Stomach smooth muscle (tissue), 2 donors: ENCODE measurements around the gene TTC38.

Source experiments
- H3K27ac ChIP-seq: one replicate; pipeline ENCODE4 v1.7.0; 2013; ENCODE audit warnings: mild to moderate bottlenecking, low read length, inconsistent platforms
- H3K27me3 ChIP-seq, 2 donors: one replicate each; pipeline ENCODE4 v1.7.0; 2013; ENCODE audit warnings: low read length in 2 of 2; ENCODE audit not compliant: insufficient read depth in 2 of 2, control insufficient read depth in 1 of 2
- H3K36me3 ChIP-seq, 2 donors: one replicate each; pipeline ENCODE4 v1.7.0; 2013; ENCODE audit warnings: low read length in 2 of 2; ENCODE audit not compliant: control insufficient read depth in 2 of 2, insufficient read depth in 2 of 2
- H3K4me1 ChIP-seq: one replicate; pipeline ENCODE4 v1.7.0; 2013; ENCODE audit warnings: low read length; ENCODE audit not compliant: control insufficient read depth, insufficient read depth
- H3K4me3 ChIP-seq, 2 donors: one replicate each; pipeline ENCODE4 v1.7.0; 2013; ENCODE audit warnings: low read length in 2 of 2
- H3K9ac ChIP-seq, 2 donors: one replicate each; pipeline ENCODE4 v1.7.0; 2013; ENCODE audit warnings: low read length in 2 of 2, mild to moderate bottlenecking in 1 of 2
- H3K9me3 ChIP-seq, 2 donors: one replicate each; pipeline ENCODE4 v1.7.0; 2013; ENCODE audit warnings: low read length in 2 of 2; ENCODE audit not compliant: control insufficient read depth in 2 of 2
- donor health status: healthy.
- donor health status: Pancreatic carcinoma.

Gene TTC38

DNA sequence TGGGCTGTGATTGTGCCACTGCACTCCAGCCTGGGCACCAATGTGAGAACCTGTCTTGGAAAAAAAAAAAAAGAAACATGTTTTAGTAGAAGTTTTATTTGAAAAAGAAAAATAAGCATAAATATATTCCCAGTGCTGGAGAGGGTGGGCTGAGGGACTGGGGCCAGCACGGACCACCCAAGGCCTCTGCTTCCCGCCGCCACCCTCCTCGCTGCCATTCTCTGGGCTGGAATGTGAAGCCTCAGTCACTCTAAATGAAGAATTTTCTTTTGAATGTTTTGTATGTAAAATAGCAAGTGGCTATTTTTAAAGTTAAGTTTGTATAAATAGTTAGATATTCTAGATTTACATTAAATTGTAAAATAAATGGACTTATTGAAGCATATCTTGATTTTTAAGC is 62.6 kb downstream of the TTC38 start:
- no peak overlapping the region for H3K9ac ChIP-seq
- H3K36me3 ChIP-seq, result no peaks in the 10 kb centered on the region

DNA sequence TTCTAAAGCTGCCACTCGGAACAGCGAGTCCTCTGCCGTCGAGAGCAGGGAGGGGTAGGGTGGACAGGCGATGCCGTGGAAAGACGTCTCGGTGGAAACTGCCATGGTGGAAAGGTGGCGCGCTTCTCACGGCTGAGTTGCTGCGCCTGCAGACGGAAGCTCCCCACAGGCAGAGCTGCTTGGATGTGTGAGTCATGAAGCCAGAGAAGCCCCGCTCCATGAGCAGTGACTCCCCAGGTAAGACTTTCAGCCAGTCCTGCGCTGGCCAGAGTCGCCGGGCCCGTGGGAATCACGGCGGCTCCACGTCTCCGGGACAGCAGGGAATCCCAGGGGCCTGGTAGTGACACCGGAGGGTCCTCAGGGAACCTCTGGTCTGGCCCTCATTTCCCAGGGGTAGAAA is 63.7 kb downstream of the TTC38 start:
- Histone ChIP-seq H3K4me3 (no peak overlapping the region), H3K4me1 (peaks cover 5% of the 10 kb centered on the region), H3K9ac (no peak overlapping the region), H3K9me3 (no peaks in the 10 kb centered on the region), H3K36me3 (no peaks in the 10 kb centered on the region), H3K27ac (no peak overlapping the region), H3K27me3 (no peaks in the 10 kb centered on the region)

More for the DNA sequence above, 62.6 kb downstream of the TTC38 start:
- Histone ChIP-seq H3K4me1 (no peaks in the 10 kb centered on the region), H3K27me3 (no peaks in the 10 kb centered on the region), H3K27ac (no peak overlapping the region), H3K9me3 (no peaks in the 10 kb centered on the region), H3K4me3 (no peak overlapping the region)

DNA sequence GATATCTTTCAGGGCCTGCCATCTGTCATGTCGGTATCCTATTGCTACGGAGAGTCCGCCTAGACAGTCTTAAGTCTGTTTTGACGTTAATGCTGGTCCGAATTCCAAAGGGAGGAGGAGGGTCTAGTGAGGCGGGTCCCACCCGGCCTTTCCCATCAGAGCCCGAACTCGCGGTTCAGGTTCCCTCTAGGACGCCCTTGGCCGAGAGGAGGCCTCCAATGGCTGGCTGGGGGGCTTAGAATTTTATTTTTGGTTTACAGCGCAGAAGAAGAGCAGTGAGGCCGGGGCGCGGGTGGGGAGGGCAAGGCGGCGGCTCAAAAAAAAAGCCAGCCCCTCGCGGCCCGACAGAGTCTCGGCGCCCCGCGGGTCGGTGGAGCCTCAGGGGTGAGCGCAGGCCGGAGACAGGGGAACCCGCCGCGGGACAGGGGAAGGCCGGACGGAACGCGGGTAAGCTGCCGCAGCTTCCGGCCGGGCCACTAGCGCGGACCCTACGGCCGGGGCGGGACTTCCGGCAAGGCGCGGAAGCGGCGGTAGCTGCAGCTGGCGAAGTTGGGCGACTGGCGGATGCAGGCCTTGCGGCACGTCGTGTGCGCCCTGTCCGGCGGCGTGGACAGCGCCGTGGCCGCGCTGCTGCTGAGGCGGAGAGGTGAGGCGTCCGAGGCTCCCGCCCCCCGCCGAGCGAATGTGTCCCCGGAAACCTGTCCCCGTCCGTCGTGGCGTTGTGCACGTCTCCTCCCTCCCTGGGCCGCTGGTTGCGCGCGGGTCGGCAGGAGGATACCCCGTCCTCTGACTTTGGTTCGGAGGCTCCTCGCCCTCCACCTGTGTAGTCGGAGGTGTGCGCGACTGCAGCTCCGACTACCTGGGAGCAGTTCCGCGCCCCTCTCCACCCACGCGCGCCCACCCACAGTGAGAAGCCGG is 67.7 kb downstream of the TTC38 start, which contains the start of gene TRMU:
Gene TRMU (plus strand): TSS at position 514 of the 918 bp plus-strand sequence. CDS start 51 bp downstream, at position 565.
- peaks cover 18% of the 10 kb centered on the region for H3K4me1 ChIP-seq
- H3K27me3 ChIP-seq, result no peaks in the 10 kb centered on the region
- H3K36me3 ChIP-seq, result peaks cover 12 to 14% of the 10 kb centered on the region in 2 donors
- H3K27ac ChIP-seq, result peak within 1 kb of the TSS; percentile 92
- H3K9ac ChIP-seq, result peak within 1 kb of the TSS; percentile 56 to 92
- H3K4me3 ChIP-seq, result peak within 1 kb of the TSS; percentile 59 to 89
- H3K9me3 ChIP-seq, result no peaks in the 10 kb centered on the region

DNA sequence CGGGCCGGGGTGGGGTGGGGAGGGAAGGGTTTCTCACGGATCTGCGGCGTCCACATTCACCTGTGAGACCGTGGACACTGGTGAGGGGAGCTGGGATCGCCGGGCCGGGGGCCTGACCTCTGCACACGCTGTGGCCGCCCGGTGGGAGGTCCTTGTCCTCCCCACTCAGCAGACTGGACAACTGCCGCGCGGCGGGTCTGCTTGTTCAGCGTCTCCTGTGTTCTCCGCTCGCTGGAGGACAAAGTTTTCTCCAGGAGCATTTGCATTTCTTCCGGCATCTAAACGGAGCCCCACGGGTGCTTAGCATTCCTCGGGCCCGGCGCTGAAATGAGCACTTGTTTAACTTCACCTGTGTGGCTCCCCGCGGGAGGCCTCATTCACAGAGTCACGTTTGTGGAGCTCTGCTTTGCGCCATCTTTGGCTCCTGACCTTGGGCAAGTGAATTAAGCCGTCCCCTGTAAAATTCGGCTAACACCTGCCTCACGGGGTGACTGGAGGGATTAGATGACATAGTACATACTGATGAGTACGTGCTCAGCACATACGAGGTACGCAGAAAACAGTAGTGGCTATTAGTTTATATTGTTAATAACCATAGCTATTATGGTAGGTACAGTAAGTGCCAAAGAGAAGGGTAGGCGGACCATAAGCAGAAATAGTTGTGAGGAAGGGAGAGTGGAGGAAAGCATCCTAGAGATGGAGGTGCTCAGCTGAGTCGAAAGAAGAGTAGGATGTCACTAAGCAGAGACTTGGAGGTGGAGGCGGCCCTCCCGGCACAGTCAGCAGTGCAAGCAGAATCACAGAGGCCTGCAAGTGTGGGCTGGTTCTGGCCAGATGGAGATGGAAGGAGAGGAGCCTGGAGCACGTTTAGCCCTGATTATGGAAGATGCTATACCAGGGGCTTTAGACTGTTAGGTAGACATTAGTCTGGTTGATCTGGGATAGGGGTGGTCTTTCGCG is 68.6 kb downstream of the TTC38 start:
- Histone ChIP-seq H3K27me3 (no peaks in the 10 kb centered on the region), H3K4me3 (peak overlapping the region; percentile 59 to 89), H3K4me1 (peaks cover 18% of the 10 kb centered on the region), H3K27ac (no peak overlapping the region), H3K9me3 (no peaks in the 10 kb centered on the region), H3K9ac (peak overlapping the region; percentile 56 to 92), H3K36me3 (peaks cover 14 to 22% of the 10 kb centered on the region in 2 donors)

DNA sequence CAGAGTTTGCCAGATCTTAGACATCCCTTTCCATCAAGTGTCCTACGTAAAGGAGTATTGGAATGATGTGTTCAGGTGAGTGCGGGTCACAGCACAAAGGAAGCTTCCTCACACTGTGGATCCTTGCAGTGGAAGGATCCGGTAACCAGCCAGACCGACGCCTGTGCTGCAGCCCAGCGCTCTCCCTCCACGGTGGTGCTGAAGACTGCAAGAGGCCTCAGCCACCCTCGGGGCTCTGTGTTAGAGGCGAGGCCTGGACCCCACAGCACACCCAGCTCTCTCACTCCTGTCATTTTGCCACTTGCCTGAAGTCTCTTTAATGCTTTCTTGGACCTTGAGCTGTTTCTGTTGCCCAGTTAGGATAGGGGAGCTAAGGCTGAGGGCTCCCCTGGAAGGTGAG is 70.1 kb downstream of the TTC38 start:
- Histone ChIP-seq H3K27ac (no peak overlapping the region), H3K9me3 (no peaks in the 10 kb centered on the region), H3K4me1 (peaks cover 18% of the 10 kb centered on the region), H3K4me3 (no peak overlapping the region), H3K27me3 (no peaks in the 10 kb centered on the region), H3K36me3 (peaks cover 21 to 32% of the 10 kb centered on the region in 2 donors), H3K9ac (no peak overlapping the region)

DNA sequence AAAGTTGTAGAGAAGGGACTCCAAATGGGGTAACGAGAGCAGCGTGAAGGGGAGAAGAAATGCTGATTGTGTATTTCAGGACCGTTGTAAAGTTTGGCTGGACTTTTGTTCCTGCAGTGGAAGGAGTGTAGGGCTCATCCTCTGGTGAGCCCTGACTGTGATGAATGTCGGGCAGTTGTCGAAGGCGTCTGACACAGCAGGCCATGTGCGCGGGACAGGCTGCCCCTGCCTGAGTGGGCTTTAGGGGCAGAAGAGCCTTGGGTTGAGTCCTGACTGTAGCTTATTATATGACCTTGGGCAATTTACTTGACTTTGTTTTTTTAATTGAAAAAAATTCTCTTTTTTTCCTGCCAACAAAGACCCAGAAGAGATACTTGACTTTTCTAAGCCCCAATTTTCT is 70.8 kb downstream of the TTC38 start:
- Histone ChIP-seq H3K36me3 (peaks cover 24 to 37% of the 10 kb centered on the region in 2 donors), H3K4me3 (no peak overlapping the region), H3K9me3 (no peaks in the 10 kb centered on the region), H3K27ac (no peak overlapping the region), H3K4me1 (peaks cover 18% of the 10 kb centered on the region), H3K9ac (no peak overlapping the region), H3K27me3 (no peaks in the 10 kb centered on the region)

DNA sequence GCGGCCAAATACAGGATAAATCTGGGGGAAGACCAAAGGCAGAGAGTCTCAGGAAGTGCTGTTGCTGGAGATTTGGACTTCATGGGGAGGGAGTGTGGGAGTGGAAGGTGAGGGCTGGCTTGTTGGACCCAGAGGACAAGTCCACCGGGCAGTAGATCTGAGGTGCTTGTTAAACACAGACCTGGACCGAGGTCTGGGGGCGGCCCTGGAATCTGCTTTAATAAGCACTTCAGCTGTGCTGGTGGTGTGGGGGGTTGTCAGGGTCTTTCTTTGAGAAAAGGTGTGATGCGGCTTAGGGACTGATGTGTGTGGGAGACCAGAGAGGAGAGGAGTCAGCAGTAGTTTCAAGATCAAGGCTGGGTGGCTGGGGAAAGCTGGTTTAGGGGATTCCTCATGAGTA is 72.1 kb downstream of the TTC38 start:
- no peak overlapping the region for H3K4me3 ChIP-seq
- no peaks in the 10 kb centered on the region for H3K27me3 ChIP-seq
- H3K9me3 ChIP-seq, result no peaks in the 10 kb centered on the region
- H3K36me3 ChIP-seq, result peaks cover 31 to 48% of the 10 kb centered on the region in 2 donors
- H3K27ac ChIP-seq, result no peak overlapping the region
- H3K9ac ChIP-seq, result no peak overlapping the region
- H3K4me1 ChIP-seq, result peaks cover 18% of the 10 kb centered on the region

DNA sequence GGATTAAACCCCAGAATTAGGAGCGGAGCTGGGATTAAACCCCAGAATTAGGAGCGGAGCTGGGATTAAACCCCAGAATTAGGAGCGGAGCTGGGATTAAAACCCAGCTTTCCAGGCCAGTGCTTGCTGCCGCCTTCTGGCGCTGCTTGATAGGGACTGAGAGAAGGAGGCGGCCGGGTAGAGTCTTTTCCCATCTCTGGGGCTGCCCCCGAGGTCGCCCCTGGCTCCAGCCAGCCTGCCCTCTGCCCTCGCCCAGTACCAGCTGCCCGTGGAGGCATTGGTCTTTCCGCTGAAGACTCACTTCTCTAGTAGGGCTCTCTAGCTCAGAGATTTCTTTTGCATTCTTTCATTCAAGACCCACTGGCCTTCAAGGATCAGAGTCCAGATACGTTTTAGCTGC is 72.9 kb downstream of the TTC38 start:
- Histone ChIP-seq H3K4me3 (no peak overlapping the region), H3K36me3 (peaks cover 33 to 52% of the 10 kb centered on the region in 2 donors), H3K9ac (no peak overlapping the region), H3K9me3 (no peaks in the 10 kb centered on the region), H3K27me3 (no peaks in the 10 kb centered on the region), H3K27ac (no peak overlapping the region), H3K4me1 (peaks cover 18% of the 10 kb centered on the region)
